Activated CD4-positive, alpha-beta T cell treated with anti-CD3 and anti-CD28 coated beads, Interleukin-2, amount 50 U/mL, for 48 hours (primary cell): ENCODE data around the gene CERS1.

Experiments used
- DNase-seq, 2 experiments: peaks; one replicate each; pipeline ENCODE4 v3.0.0-alpha.2; 2020

Gene CERS1

DNA sequence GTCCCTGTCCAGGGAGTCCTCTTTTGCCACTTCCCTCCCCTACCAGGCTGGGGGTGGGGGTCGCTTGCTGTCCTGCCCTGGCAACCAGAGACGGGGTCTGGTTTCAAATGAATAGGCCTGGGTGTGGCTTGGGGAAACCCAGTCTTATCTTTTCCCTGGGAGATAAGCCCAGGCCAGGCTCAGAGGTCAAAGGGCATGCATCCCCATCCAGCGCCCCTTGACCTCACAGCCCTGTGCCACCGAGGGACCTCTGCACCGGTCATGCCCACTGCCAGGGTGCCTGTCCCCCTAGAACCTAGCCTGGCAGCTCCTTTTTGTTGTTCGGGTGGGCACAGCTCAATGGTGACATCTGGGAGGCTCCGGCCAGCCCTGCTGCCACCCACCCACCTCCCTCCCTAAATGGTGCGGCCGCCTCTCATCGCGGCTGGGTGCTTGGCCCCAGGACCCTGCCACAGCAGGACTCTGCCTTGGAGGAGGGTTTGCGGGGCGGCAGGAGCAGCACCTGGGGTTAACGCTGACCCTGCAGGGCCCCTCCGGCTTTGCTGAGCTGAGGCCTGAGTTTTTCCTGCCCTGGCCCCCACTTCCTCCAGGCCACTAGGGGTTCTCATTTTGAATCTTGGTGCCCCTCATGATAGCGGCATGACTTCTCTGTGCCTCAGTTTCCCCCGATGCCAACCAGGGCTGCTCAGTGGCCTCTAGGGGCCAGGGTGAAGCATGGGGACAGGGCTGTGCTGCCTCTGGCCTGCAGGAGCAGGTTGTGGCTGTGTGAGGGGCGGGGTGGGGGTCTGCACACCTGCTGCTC is 2.9 kb upstream of the CERS1 start:
- no peak for DNase-seq

DNA sequence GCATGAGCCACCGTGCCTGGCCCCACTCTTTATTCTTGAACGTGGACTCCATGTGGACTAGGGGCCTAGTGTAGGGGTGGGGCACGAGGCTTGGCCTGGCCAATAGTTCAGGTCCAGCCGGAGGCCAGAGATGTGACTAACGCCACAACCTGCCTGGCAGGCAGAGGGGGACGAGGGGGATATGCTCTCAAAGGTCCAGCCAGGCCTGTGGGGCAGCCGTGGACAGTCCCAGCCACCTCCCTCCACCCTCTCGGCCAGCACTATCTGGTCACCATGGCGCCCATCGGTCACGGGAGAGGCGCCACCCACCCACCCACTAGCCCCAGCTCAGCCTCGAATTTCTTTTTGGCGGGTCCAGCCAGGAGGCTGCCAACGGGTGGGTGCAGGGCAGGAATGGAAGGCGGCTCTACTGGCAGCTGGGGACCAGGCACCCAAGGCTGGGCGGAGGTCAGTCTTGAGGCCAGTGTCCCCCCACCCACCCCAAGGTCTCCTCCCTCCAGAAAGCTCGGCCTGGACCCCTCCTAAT is 2.2 kb upstream of the CERS1 start:
- DNase-seq, result no peak

DNA sequence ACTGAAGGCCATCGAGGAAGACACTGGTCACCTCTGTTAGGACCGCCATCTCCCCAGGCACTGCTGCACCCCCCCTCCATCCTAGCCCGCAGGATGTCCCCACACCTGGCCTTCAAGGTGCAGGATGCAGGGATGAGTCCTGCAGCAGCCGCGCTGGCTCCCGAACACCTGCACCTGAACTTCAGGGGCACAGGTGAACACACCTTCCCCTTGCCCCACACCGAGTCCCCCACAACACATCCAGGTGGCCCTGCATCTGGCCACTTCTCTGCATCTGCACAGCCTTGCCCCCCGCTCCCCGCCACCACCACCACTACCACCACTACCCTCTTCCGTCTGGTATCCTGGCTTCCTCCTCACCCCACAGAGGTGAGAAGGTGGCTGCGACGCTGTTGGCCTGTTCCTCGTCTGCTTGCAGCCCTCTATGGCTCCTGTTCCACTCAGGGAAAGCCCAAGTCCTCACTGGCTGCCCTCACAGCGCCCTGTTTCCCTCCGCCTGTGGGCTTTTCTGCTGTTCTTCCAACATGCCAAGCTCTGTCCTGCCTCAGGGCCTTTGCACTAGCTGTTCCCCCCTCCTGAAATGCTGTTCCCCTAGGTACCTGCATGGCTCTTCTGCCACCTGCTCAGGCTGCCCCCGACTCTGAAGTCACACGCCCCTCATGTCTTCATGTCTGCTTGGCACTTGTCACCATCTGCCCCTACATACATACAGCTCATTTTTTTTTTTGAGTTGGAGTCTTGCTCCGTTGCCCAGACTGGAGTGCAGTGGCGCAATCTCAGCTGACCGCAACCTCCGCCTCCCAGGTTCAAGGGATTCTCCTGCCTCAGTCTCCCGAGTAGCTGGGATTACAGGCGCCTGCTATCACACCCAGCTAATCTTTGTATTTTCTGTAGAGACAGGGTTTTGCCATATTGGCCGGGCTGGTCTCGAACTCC is 1.4 kb upstream of the CERS1 start:
- DNase-seq, result no peak

DNA sequence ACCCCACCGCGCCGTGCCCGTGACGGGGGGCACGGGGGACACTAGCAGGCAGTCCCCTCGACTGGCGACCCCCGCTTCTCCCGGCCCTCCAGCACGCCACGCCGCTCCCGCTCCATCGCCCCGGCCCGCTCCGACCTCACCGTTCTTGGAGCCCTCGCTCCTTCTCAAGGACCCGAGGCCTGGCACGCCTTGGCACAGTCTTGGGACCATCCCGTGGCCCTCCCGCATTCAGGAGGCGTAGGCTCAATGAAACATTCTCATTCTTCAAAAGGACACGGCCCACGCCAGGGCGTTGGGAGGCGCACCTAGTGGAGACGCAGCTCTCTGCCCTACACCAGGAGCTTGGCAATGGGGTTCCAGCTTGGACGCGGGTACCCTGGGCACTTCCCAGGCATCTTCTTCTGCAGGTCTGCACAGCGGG is 473 bp upstream of the CERS1 start:
- DNase-seq, result no peak

DNA sequence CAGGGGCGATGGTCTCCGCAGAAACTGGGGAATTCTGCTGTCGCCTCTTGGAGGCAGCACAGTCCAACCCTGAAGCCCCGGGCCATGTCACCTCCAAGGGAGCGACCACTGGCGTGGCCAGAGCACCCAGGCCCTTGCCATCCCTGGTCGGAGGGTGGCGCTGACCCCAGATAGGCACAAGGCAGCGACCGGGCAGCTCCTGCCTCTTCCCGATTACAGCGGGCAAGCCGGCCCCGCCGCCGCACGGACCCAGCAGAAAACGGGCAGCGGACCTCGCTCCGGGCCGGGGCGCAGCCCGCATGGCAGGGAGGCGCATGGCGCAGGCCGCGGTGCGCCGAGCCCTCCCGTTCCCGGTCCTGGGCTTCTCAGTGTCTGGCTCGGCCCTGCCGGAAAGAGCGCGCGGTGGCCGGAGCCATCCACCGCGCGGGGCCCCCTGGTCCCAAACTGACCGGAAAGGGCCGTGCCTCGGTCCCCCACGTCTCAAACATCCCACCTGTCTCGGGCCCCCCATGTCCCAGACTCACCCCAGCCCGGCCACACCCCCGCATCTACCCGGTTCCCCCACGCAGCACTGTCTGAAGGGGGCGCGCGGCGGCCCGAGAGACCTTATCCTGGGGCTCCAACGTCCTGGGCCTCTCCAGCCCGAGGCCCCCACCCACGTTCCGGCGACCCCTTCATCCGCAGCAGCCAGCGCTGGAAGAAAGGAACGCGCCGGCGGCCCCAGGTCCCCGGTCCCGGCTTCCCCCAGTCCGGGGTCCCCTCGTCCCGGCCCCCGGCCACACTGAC is 727 bp downstream of the CERS1 start:
- peak in 1 of 2 experiments; percentile 27 for DNase-seq

DNA sequence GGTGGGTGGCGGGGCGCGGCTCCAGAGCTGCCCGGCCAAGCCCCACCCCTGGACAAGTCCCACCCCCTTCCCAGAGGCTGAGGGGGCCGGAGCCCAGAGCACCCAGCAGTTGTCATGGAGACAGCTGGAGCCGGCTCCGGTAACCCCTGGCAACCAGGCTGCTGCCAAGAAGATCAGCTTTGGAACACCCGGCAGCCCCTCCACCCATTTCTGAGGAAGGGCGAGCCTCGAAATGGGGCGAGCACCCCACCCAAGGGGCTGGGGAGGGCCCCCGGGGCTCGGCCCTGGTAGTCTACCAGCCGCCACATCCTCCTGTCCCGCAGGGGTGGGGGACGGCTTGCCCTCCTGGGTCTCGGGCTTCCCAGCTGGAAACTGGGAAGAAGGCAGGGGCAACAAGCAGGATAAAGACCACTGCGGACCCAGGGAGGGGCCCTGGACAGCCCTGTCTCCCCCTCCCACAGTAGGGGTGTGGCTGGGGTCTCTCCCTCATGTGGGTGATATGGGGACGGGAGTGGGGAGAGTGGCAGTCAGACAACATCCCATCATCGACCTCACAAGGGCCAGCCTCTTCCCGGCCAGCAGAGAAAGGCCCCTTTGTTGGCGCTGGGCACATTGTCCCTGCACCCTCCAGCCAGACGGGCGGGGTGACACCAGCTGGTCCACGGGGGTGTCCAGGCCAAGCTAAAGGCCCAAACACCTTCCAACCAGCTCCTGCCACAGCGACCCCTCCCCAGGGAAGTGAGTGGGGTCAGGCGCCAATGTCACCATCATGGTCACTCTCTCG is 1.5 kb downstream of the CERS1 start:
- DNase-seq, result no peak

DNA sequence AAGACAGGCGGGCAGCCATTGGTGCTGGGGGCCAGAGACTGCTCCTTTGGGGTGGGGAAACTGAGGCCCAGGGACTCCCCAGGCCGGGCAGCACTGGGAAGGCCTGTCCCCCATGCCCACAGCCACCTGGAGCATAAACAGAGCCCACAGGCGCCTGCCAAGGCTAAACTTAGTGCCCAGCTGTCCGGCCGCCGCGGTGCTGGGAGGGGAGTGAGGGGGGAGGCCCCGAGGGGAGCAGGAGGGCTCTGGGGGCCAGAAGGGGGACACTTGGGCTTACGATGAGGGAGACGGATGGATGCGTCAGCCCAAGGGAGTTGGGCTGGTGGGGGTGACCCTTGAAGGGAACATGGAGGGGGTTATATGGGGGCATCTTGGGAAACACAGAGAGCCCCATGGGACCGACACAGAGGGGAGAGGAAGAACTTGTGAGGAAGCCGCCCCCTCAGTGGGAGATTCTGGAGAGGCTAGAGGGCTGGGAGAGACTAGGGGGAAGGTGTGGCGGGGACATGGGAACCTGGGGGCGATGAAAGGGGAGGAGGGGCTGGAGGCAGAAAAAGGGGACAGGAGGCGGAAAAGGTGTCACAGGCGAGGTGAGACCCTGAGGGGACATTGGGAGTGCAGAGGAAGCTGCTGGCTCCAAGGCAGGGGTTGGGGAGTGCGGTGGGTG is 2.2 kb downstream of the CERS1 start:
- DNase-seq, result no peak

DNA sequence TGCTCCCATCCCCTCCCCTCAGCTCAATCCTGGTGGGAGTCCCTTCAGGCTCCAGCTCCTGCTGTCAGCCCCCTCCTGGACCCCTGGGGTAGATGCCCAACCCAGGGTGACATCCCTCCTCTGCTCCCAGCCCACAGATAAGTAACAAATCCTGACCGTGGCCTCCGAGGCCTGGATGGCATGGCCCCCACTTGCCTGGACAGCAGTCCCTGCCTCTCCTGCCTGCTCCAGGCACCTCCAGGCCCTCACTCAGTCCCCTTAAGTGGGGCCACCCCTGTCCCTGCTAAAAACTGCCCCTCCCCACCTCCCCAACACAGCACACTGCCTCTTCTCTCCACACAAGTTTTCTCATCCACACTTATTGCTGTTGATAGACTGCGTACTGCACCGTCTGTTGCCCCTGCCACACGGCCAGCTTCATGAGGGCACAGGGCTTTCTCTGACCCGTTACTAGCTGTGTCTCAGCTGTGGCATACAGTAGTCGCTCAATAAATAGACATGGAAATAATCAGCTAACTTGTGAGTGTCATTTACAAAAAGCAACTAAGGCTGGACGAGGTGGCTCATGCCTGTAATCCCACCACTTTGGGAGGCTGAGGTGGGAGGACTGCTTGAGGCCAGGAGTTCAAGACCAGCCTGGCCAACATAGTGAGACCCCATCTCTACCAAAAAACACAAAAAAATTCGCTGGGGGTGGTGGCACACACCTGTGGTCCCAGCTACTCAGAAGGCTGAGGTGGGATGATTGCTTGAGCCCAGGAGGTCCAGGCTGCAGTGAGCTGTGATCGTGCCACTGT is 5.8 kb downstream of the CERS1 start:
- no peak for DNase-seq

DNA sequence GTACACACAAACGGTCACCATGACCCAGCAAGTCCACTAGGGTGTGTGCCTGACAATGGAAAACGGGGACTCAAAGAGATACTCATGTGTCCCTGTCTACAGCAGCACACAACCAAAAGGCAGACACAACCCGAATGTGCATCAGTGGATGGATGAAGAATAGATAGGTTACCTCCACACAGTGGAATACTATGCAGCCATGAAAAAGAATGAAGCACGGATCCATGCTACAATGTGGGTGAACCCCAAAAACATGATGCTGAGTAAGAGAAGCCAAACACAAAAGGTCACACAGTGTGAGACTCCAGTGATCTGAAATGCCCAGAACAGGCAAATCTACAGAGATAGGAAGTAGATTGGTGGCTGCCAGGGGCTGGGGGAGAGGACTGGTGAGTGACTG is 9.0 kb downstream of the CERS1 start:
- no peak for DNase-seq

DNA sequence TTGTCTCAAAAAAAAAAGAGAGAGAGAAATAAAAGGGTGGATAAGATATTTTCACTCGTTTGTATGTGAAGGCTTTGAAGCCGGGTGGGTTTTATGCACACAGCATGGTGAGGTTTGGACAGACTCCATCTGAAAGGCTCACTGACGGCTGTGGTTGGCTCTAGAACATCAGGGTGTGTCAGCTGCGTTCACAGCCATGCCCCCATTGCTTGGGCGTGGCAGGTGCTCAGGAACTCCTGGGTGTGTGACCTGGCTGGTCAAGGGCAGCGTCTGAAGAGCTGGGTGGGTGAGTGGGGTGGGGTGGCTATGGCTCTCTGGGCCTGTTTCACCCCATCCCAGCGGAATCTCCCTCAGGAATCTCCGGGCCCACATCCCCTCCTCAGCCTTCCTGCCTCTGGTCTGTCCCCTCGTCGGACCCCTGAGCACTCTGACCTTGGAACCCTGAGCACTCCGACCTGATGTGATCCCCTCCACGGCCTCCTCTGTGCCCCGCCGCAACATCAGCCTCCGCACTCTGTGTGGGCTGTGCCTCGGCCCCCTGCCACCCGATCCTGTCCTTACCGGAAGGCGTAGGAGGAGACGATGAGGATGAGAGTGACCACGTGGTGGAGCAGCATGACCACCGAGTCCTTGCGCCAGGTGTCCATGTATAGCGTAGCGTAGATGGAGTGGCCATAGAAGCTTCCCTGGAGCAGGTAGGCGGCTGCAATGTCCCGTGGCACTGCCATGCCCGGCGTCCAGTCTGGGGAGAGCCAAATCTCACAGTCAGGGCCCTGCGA is 12.2 kb downstream of the CERS1 start:
- no peak for DNase-seq

DNA sequence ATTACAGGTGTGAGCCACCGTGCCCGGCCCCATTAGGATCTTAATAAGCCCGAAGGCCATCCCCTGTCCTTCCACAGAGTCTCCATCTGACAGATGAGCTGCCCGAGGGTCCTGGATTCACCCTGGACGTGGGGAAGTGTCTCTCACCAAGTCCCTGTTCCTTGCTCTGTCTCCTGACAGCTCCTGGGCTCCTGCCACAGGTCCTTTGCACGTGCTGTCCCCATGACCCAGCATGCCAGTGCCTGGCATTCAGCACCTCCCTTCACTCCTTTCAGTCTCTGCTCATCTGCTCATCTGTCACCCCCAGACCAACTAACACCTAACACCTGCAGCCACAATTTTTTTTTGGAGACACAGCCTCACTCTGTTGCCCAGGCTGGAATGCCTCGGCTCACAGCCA is 14.5 kb downstream of the CERS1 start:
- DNase-seq, result no peak

DNA sequence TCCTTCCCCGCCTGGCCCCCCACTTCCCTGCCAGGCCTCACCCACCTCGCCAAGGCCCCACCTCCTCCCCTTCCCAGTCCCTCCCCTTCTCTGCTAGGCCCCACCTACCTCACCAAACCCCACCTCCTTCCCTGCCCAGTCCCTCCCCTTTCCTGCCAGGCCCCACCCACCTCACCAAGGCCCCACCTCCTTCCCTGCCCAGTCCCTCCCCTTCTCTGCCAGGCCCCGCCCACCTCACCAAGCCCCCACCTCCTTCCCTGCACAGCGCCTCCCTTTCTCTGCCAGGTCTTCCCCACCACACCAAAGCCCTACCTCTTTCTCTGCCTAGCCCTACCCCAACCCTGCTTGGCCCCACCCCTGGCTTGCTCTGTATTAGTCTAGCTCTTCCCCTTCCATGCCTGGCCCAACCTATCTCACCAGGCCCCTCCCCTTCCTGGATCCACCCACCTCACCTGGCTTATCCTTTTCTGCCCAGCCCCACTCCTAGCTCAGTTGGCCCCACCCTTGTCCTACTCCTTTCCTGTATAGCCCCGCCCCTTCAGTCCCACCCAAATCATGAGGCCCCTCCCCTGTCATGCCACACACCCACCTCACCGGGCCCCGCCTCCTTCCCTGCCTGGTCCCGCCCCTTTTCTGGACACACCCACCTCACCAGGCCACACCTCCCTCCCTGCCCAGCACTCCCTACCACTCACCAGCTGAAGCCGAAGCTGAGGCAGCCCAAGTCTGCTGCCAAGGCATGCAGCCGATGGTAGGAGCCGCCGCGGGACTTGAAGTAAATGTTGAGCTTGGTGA is 16.2 kb downstream of the CERS1 start:
- DNase-seq, result peak in 1 of 2 experiments; percentile 39

DNA sequence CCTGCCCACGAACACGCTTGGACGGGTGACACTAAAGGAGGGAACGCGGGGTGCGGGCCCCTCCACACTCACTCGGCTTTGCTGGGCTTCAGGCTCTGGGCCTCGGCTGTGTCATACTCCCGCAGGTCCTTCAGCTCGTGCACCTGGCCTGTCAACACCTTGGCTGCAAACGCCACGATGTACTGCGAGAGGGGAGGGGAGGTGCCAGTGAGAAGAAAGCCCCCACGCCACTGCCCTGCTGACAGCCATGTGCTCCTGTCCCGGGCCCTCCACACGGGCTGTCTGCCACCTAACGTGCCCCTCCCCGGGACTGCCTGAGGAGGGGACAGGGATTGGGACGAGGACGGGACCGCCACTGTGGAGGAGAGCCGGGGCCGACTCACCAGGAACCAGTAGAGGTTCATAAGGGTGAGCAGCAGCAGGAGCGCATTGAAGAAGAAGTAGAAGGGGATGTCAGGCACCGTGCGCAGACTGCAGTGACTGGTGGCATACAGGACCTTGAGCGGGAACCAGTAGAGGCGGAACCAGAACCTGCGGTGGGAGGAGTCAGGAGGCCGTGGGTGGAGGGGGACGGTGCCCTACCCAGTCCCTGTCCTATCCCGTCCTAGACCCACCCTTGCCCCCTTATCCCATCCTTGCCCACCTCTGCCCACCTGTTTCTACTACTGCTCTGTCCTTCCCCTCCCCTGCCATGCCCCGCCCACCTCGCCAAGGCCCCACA is 16.9 kb downstream of the CERS1 start:
- DNase-seq, result no peak

DNA sequence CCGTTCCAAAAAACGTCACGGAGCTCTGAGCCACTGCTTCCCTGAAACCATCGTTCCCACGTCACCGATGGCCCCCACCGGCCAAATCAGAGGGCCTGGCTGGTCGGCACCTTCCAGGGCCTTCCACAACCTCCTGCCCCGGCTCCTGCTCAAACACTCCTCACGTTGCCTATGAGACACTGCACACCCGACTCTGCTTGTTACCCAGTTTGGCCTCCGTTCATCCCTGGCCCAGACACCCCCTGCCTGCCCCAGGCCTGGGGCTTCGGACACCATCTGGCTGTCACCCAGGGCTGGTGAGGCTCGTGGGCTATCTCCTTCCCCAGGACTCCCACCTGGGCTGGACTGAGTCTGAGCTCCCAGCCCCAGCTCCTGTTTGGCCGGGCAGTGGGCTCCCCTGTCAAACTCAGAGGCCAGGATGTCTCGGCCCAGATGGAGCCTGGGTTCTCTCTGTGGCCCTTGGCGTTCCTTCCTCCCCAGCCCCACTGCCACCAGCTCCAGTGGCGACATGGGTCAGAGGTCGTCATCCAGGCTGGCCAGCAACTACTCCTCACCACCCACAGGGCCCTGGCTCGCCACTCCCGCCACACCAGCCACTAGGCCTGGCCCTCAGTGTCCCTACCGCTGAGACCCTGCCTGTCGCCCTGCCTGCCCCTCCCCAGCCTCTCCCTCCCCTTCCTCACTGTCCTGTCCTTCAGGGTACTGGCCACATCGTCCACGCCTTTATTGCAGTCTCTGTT is 17.7 kb downstream of the CERS1 start:
- DNase-seq, result no peak

DNA sequence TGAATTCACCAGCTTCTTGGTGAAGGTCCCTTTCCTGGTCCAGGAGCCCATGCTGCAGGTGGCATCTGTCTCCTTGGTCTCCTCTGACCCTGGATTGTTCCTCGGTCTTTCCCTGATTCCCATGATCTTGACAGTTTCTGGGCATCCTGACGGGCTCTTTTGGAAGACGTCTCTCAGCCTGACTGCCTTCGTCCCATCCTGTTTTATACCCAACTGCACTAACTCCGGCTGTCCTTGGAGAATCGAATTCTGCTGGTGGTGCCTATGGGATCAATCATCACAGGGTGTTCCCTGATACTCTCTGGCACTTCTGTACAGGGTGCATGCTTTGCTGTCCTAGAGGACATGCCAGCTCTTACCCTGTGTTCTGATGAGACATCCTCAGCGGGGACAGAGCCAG is 19.1 kb downstream of the CERS1 start:
- DNase-seq, result no peak

DNA sequence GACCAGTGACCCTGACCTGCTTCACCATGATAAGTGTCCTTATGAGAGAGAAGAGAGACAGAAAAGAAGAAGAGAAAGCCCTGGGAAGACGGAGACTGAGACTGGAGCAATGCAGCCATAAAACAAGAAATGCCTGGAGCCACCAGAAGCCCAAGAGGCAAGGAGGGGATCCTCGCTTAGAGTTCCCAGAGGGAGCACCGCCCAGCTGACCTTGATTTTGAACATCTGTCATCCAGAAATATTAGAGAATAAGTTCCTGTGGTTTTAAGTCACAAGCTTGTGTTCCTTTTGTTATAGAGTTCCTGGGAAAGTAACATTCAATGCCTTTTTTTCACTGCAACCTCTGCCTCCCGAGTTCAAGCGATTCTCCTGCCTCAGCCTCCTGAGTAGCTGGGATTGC is 20.2 kb downstream of the CERS1 start:
- no peak for DNase-seq

DNA sequence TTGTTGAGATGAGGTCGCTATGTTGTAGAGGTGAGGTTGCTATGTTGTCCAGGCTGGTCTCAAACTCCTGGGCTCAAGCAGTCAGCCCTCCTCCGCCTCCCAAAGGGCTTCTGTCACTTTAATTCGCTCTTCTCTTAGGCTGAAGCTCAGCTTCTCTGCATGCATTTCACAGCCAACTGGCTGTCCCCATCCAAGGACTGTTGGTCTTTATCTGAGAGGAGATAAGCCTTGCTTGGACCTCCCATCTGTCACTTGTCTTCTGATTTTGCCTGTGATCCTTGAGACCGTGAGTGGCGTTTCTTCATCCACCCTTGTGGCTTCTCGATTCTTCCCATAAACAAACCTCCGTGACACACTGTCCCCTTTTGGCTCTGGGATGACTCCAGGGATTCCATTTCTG is 24.4 kb downstream of the CERS1 start:
- DNase-seq, result no peak
